GM12872 (cell line): ENCODE measurements around the gene POU2F1.

Experiments used
- CTCF ChIP-seq: IDR thresholded peaks from 3 replicates; pipeline ENCODE4 v1.5.1; 2011; ENCODE audit warnings: low read depth, mild to moderate bottlenecking, low read length, moderate library complexity; ENCODE audit not compliant: insufficient read depth

Gene POU2F1

DNA sequence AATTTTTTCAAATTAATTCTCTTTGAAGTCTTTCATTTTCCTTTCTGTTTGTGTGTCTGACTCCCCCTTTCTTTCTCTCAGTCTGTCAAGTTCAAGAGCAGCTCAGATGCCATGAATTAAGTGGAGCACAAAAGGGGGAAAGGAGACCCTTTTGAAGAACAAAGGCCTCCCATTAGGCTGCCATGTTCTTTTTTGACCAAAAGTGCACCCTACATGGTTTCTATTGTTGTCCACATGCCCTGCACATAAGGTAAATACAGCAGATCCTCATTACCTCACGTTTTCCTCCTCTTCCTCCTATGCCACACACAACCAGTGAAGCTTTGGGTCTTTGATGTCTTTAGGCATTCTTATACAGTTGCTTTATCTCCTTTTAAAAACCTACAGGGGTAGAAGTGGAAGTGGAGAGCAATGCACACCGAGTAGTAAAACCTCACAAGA is 47.7 kb downstream of the POU2F1 start:
- TF ChIP-seq CTCF: no peak

DNA sequence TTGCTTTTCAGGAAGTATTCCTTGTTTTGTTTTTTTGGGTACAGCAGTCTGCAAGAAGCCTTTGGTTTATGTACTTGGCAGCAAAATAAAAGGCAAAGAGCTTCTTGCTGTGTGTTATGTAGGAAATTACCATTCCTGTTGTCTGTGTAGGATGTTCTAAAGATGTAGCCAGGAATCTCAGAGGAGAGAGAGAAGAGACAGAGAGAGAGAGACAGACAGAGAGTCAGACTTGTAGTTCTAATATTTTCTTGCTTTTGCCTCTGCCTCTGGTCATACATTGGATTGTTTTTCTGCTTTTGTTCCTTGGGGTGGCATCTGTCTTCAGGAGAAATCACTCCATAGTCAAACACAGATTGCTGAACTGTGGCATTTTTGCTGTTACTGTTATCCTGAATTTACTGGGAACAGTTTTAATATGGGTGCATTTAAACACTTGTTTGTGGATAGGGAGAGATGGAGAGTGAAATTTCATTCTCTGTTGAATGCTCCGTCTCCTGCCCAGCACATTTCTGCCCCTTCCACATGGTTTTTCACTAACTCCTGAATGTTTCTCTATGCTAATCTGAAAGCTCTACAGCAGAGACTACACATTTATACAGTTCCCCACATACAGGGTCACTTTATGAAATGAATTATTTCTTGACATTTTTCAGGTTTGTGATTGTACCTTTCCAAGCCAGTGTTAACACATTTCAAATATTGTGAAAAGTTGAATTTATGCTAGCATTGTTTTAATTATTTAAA is 49.8 kb downstream of the POU2F1 start:
- no peak for TF ChIP-seq CTCF

GRCh38 chr1:167272369-167272957 is 51.8 kb downstream of the POU2F1 start:
- no peak for TF ChIP-seq CTCF

DNA sequence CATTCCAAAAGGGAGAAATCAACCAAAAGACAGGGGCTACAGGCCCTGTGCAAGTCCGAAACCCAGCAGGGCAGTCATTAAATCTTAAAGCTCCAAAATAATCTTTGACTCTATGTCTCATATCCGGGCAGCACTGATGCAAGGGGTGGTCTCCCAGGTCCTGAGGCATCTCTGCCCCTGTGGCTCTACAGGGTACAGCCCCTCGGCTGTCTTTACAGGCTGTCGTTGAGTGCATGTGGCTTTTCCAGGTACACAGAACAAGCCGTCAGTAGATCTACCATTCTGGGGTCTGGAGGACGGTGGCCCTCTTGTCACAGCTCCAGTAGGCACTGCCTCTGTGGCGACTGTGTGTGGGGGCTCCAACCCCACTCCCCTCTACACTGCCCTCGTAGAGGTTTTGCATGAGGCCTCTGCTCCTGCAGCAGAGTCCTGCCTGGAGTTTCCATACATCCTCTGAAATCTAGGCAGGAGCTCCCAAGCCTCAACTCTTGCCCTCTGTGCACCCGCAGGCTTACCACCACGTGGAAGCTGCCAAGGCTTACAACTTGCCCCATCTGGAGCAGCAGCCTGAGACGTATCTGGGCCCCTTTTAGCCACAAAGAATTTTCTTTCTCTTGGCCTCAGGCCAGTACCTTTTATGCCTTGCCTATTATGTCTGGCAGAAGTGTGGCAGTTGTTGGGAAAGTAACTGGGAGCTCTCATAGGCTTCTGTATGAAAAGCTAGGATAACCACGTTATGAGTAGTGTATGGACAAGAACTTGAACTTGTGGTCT is 52.5 kb downstream of the POU2F1 start:
- TF ChIP-seq CTCF: no peak

GRCh38 chr1:167274061-167274460 is 53.4 kb downstream of the POU2F1 start:
- TF ChIP-seq CTCF: no peak

GRCh38 chr1:167276969-167277368 is 56.3 kb downstream of the POU2F1 start:
- TF ChIP-seq CTCF: no peak

DNA sequence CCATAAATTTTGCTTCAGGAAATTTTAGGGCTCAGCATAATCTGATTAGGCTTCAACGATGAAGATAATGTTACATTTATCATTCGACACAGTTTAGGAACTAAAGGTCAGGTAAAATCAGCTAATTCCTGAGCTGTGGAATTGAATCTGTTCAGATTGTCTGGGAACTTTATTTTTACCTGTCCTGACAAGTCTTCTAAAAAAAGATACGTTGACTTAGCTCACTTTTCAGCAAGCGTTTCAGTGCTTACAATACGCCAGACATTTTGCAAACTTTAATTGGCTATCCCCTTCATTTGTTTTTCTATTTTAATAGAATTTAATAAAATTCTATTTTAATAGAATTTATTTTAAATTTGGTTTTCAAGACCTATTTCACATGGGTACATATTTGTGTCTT is 57.8 kb downstream of the POU2F1 start:
- no peak for TF ChIP-seq CTCF
